Activated CD4-positive, alpha-beta T cell treated with anti-CD3 and anti-CD28 coated beads for 4 hours (primary cell): ENCODE data around the gene CWF19L2.

Source experiments
- DNase-seq, 2 donors: peaks; one replicate each; pipeline ENCODE4 v3.0.0-alpha.2; 2020

CWF19L2 gene

GRCh38 chr11:107282195-107282594, 175.4 kb downstream of the CWF19L2 start:
- DNase-seq: no peak
